Natural killer cell (primary cell): ENCODE data around the gene TMEM130. TPM values are rescaled to one million over a fixed set of nuclear protein-coding genes. Genes with fewer than 3 reads are reported as not detected.

Experiments
- ATAC-seq, 3 donors: fragments of 150-1000 bp in 2 of 3; fragments of 200-7000 bp in 1 of 3; cut with Tn5 transposase; 1 replicate in 1 of 3; 2 replicates in 2 of 3; pipeline ENCODE4 v1.10.0; 2021; ENCODE audit warnings: mild to moderate bottlenecking in 2 of 3, moderate library complexity in 2 of 3
- DNase-seq, 2 donors: peaks; one replicate each; pipeline versions ENCODE4 v3.0.0 to v3.0.0-alpha.2; 2013 to 2021; ENCODE audit warnings: mixed read lengths in 1 of 2
- H3K27ac ChIP-seq: one replicate; pipeline ENCODE4 v1.5.1; 2013; ENCODE audit warnings: mild to moderate bottlenecking, low read length
- H3K27me3 ChIP-seq: one replicate; pipeline ENCODE4 v1.6.1; 2013; ENCODE audit warnings: low read length; ENCODE audit not compliant: control insufficient read depth, insufficient read depth
- H3K36me3 ChIP-seq: one replicate; pipeline ENCODE4 v1.6.1; 2013; ENCODE audit warnings: low read length; ENCODE audit not compliant: control insufficient read depth, insufficient read depth
- H3K4me1 ChIP-seq: one replicate; pipeline ENCODE4 v1.6.1; 2013; ENCODE audit warnings: low read length; ENCODE audit not compliant: control insufficient read depth, insufficient read depth
- H3K4me3 ChIP-seq: one replicate; pipeline ENCODE4 v1.5.1; 2013; ENCODE audit warnings: low read length
- H3K9me3 ChIP-seq: one replicate; pipeline ENCODE4 v1.6.1; 2013; ENCODE audit warnings: low read length; ENCODE audit not compliant: control insufficient read depth, insufficient read depth
- H3K27ac Mint-ChIP-seq, 2 donors: one replicate each; pipeline ENCODE4 v1.8.0; 2022; ENCODE audit warnings: mild to moderate bottlenecking in 2 of 2, mixed read lengths in 2 of 2, moderate library complexity in 1 of 2
- H3K27me3 Mint-ChIP-seq, 2 donors: one replicate each; pipeline ENCODE4 v1.8.0; 2022; ENCODE audit warnings: low read depth in 2 of 2, mixed read lengths in 2 of 2
- H3K36me3 Mint-ChIP-seq: one replicate; pipeline ENCODE4 v1.8.0; 2022; ENCODE audit warnings: mixed read lengths
- H3K4me1 Mint-ChIP-seq, 2 donors: one replicate each; pipeline ENCODE4 v1.8.0; 2022; ENCODE audit warnings: mixed read lengths in 2 of 2
- H3K4me3 Mint-ChIP-seq: one replicate; pipeline ENCODE4 v1.8.0; 2022; ENCODE audit warnings: mild to moderate bottlenecking, moderate library complexity, mixed read lengths
- H3K9me3 Mint-ChIP-seq, 2 donors: one replicate each; pipeline ENCODE4 v1.8.0; 2022; ENCODE audit warnings: mixed read lengths in 2 of 2
- WGBS: methylation state at CpG from one replicate; pipeline ENCODE4 v1.1.7; 2013; ENCODE audit warnings: missing lambda C conversion rate; ENCODE audit not compliant: insufficient coverage; 5-methylcytosine and 5-hydroxymethylcytosine counted together
- intact Hi-C: fragments of 100-400 bp; cut with micrococcal nuclease; formaldehyde crosslinking; loops from one replicate; pipeline ENCODE4 v1.14.2; 2022
- total RNA-seq, 4 donors: library from RNA; stranded (reverse); fragments of 120-200 nt in 1 of 4; gene quantifications; one replicate each; pipeline versions ENCODE4 v1.2.3 to v1.2.4, GENCODE V29; 2013 to 2022
- TF ChIP-seq, protein P1 (sequence below): fragments of 200-600 bp; IDR thresholded peaks from one replicate; pipeline ENCODE4 v1.8.0; 2022; ENCODE audit warnings: antibody characterized with exemption

TMEM130 gene
- total RNA-seq, 3 donors from 2014 or later (not counting 1 experiment from before 2014, with no cell fraction given) = not detected

DNA sequence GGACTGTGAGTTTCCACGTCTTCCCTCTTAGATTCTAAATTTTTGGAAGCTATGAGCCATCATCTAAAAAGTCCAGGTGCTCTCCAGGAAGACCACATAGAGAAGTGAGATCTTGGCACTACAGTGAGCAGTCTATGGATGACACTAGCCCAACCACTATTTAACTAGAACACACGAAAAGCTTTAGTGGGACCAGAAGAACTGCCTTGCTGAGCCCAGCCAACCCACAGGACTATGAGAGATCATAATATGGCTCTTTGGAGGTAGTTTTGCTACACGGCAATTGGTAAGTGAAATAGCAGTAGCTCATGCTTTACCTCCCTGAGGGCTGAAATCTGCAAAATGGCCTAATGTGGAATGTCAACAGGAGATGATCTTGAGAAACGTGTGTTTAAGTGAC, 68.8 kb downstream of the TMEM130 start:
- H3K9me3 ChIP-seq = peaks cover 11% of the 10 kb centered on the region
- WGBS = 84% methylated on average over 3 of the region's 4 CpGs
- no peak for ATAC-seq
- H3K27me3 ChIP-seq = no peaks in the 10 kb centered on the region
- Mint-ChIP-seq H3K27me3 (peaks cover 0 to 3% of the 10 kb centered on the region in 2 donors), H3K4me1 (no peaks in the 10 kb centered on the region), H3K4me3 (no peak overlapping the region), H3K9me3 (no peaks in the 10 kb centered on the region), H3K36me3 (no peaks in the 10 kb centered on the region), H3K27ac (no peak overlapping the region)
- H3K36me3 ChIP-seq = no peaks in the 10 kb centered on the region
- no peak overlapping the region for H3K4me3 ChIP-seq
- H3K4me1 ChIP-seq = peaks cover 12% of the 10 kb centered on the region
- no peak for DNase-seq
- H3K27ac ChIP-seq = no peak overlapping the region
- TF ChIP-seq, protein P1, sequence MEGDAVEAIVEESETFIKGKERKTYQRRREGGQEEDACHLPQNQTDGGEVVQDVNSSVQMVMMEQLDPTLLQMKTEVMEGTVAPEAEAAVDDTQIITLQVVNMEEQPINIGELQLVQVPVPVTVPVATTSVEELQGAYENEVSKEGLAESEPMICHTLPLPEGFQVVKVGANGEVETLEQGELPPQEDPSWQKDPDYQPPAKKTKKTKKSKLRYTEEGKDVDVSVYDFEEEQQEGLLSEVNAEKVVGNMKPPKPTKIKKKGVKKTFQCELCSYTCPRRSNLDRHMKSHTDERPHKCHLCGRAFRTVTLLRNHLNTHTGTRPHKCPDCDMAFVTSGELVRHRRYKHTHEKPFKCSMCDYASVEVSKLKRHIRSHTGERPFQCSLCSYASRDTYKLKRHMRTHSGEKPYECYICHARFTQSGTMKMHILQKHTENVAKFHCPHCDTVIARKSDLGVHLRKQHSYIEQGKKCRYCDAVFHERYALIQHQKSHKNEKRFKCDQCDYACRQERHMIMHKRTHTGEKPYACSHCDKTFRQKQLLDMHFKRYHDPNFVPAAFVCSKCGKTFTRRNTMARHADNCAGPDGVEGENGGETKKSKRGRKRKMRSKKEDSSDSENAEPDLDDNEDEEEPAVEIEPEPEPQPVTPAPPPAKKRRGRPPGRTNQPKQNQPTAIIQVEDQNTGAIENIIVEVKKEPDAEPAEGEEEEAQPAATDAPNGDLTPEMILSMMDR = no peak
- intact Hi-C loops = no loop called here

DNA sequence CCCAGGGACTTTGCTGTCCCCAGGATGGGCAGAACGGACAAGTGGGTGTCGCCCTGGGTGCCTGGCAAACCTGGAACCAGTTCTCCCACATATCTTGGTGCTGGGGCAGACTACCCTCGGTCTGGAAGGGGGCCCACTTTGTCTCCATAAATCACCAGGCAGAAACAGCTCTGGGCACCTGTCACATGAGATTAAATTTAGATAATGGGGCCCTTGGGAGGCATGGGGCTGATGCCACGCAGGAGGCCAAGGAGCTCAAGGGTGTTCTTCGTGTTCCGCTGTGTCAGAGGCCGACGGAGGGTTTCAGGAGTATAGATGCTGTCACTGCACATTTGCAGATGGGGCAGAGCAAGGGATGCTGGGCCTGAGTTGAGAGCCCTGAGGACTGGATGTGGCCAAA, 72.7 kb downstream of the TMEM130 start:
- Histone ChIP-seq H3K4me3 (no peak overlapping the region), H3K27ac (no peak overlapping the region), H3K27me3 (no peaks in the 10 kb centered on the region), H3K4me1 (peaks cover 7% of the 10 kb centered on the region), H3K9me3 (peaks cover 11% of the 10 kb centered on the region), H3K36me3 (no peaks in the 10 kb centered on the region)
- ATAC-seq = no peak
- Mint-ChIP-seq H3K27me3 (peaks cover 0 to 3% of the 10 kb centered on the region in 2 donors), H3K27ac (no peak overlapping the region), H3K4me1 (no peaks in the 10 kb centered on the region), H3K4me3 (no peak overlapping the region), H3K36me3 (no peaks in the 10 kb centered on the region), H3K9me3 (no peaks in the 10 kb centered on the region)
- no peak for DNase-seq
- intact Hi-C loops = no loop called here
- 70% methylated on average over 8 of the region's 8 CpGs for WGBS
- TF ChIP-seq, protein P1 = no peak

Other genes starting within 250 kb of the TMEM130 start
- gene TRRAP, start 8.5 kb upstream of the TMEM130 start, total RNA-seq = 10 to 100 TPM; 45.4 to 62.9 (median 62.4) TPM